K562 (cell line): ENCODE measurements around the gene HMGXB3.

Source experiments
- ARID1B ChIP-seq: fragments of 450-650 bp; IDR thresholded peaks from 2 replicates; pipeline ENCODE4 v1.6.1; 2016; ENCODE audit warnings: antibody characterized with exemption, mild to moderate bottlenecking, inconsistent platforms
- SMARCC2 ChIP-seq: fragments of 450-650 bp; IDR thresholded peaks from 2 replicates; pipeline ENCODE4 v1.6.1; 2017; ENCODE audit warnings: antibody characterized with exemption, moderate library complexity, mild to moderate bottlenecking, low read depth
- ZZZ3 ChIP-seq: fragments of 450-650 bp; IDR thresholded peaks from 2 replicates; pipeline ENCODE4 v1.6.1; 2016; ENCODE audit warnings: antibody characterized with exemption, mild to moderate bottlenecking, moderate library complexity
- TF ChIP-seq, protein P1 (sequence below): sonication (generic); formaldehyde crosslinking; IDR thresholded peaks from 2 replicates; pipeline ENCODE4 v1.8.1; 2023; ENCODE audit warnings: mild to moderate bottlenecking, missing genetic modification reagents

DNA sequence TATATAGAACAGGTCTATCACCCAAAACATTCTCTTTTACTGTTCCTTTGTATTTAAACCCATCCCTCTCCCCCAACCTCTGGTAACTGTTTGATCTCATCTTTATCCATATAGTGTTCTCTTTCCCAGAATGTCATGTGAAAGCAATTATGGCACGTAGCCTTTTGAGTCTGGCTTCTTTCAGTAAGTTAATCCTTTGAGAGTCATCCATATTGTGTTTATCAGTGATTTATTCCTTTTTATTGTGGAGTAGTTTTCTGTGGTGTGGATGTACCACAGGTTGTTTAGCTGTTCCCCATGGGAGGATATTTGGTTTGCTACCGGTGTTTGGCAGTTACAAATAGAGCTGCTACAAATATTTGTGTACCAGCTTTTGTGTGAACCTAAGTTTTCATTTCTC, 38.0 kb downstream of the HMGXB3 start:
- TF ChIP-seq ARID1B (no peak), ZZZ3 (no peak), SMARCC2 (no peak)
- TF ChIP-seq, protein P1, sequence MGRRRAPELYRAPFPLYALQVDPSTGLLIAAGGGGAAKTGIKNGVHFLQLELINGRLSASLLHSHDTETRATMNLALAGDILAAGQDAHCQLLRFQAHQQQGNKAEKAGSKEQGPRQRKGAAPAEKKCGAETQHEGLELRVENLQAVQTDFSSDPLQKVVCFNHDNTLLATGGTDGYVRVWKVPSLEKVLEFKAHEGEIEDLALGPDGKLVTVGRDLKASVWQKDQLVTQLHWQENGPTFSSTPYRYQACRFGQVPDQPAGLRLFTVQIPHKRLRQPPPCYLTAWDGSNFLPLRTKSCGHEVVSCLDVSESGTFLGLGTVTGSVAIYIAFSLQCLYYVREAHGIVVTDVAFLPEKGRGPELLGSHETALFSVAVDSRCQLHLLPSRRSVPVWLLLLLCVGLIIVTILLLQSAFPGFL (CRISPR knock-in tag) = no peak
